GM10847 (cell line): ENCODE data around the gene TP53TG5.

ENCODE experiments used
- POLR2A ChIP-seq: IDR thresholded peaks from 2 replicates; pipeline ENCODE4 v1.6.1; 2011; ENCODE audit not compliant: insufficient read length; ENCODE audit errors: extremely low read depth

The TP53TG5 gene

GRCh38 chr20:45362804-45363610, 15.1 kb downstream of the TP53TG5 start, which contains the start of gene SYS1:
Gene SYS1, plus strand, starts transcription at chr20:45363156. Its CDS starts 376 bp downstream, at chr20:45363532.
- TF ChIP-seq POLR2A = peak; percentile 82

DNA sequence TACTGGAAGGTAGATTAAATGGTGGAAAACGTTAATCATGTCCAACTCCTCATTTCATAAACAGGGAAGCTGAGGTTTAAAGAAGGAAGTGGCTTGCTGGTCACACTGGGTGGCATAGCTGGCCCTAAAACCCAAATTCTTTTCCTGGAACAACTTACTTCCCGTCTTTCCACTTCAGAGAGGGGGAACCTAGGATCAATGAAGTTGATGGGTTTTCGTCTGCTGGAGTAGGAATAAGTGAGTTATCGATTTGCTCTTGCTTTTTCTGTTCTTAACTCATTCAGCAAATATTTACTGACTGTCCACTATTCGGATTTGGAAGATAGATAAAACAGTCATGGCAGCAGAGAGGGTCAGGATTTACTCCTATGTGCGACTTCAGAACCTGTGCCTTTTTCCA, 16.3 kb downstream of the TP53TG5 start:
- no peak for TF ChIP-seq POLR2A

DNA sequence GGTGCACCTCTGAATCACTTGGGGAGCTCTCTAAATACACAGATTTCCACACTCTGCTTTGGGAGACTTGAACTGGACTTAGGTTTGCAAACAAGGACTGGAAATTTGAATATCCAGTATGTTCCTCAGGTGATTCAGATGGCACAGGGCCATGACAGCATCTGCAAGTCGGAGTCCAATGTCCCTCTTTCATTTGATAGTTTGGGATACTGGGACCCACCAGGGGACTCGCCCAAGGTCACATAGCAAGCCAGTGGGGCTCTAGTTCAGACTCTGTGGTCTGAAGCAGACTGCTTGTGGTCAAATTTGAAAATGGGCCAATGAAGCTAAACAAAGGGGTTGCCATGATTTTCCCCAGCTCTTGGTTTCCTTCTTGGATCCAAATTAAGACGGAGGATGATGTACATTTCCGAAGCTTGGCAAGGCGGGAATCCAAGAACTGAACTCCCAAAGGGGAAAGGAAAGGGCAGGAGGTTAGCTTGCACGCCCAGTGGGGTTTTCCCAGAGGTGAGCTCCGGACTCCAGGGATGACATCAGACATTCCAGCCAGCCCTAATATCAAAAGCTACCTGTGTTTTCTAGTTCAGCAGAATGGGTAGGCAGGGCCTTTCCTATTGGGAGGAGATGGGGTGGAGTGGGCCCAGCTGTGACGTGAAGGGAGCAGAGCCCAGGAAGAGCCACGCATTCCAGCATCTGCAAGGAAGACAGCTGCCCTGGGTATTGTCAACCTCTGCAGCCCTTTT, 18.5 kb downstream of the TP53TG5 start:
- TF ChIP-seq POLR2A = no peak

DNA sequence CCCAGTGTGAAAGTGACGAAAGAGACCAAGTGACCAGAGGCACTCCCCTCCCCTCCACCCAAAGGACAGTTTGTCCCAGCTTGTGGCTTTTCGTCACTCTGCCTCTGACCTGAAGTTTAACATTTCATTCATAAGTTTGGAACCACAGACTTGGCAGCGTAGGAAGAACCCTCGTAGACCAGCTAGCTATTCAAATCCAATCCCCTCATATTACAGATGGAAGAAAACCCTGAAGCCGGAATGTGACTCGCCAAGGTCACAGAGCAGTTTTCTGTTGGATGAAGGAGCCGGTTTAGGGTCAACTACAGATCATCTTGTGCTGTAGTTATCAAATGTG, 19.1 kb downstream of the TP53TG5 start:
- no peak for TF ChIP-seq POLR2A

DNA sequence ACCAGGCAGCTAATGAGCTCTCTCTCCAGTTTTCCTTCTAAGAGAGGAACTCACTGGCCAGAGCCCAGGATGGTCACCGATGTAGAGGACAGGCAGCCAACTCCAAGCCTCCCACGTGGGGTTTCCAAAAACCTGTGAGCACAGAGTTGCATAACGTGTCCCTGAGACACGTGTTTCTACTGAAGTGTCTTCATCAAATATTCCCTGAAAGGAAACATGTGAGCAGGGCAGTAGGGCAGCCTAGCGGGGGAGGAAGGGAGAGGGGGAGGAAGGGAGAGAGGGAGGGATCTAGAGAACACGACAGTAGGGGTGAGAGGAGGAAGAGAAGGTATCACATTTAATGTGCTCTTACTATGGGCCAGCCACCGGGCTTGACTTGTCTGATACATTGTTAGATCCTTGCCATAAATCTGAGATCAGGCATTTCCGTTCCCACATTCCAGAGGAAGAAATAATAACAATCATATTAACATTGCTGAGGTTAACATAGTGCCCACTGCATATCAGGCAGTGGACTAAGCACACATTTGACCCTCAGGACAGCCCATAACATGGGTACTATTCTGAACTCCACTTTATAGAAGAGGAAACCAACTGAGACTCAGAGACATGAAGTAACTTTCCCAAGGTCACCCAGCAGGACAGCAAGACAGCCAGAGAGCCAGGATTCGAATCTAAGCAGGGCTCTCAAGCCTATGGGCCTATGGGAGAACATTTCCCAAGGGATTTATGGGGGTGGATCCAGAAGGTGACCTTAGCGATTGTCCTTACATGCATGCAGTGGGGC, 19.6 kb downstream of the TP53TG5 start:
- TF ChIP-seq POLR2A = no peak

GRCh38 chr20:45355209-45356084, 22.7 kb downstream of the TP53TG5 start:
- no peak for TF ChIP-seq POLR2A

DNA sequence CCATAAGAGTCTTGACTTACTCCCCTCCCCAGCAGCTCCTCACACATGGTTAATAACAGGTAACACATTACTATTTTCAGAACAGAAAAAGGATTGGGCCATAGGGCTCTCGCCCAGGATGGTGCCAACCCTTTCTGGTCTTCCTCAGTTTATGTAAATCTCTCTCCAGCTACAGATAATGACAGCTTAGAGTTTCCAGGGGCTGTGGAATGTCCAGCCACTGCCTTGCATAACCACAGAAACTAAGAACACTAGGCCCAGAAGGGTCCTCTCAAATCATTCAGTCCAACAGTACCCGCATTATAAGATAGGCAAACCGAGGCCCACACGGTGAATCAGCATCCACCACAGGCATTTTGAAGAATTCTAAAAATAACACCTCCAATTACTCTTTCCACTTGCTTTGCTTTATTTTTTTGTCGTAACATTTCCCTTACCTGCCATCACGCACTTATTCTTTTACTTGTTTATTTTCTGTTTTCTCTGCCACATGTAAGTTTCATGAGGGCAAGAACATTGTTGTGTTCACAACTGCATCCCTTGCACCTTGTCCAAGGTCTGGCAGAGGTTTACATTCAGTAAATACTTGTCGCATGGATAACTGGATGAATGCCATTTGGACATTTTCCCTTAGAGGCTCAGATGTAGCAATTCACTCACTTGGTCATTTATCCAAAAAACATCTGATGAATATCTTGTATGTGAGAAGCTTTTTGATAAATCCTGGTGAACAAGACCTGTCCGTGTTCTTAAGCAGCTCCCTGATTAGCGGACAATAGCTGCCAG, 23.5 kb downstream of the TP53TG5 start:
- no peak for TF ChIP-seq POLR2A

GRCh38 chr20:45353746-45354145, 24.4 kb downstream of the TP53TG5 start:
- no peak for TF ChIP-seq POLR2A

GRCh38 chr20:45352729-45353128, 25.4 kb downstream of the TP53TG5 start:
- no peak for TF ChIP-seq POLR2A

DNA sequence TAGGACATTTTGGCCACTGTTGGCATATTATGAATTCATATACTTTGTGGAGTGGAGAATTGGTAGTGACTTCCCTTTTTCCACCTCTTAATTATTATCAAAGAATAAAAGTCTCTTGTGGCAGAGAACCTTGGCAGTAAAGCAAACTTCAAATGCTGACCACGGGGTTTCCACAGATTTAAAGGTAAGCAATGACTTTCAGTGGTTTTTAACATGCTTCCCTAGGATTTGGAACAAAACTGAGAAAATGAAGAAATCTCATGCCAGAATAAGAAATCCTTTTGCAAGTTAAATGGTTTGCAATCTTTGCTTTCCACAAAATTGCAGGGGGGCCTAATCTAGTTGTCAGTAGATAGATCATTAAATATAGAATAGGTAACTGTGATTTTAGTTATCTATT, 27.9 kb downstream of the TP53TG5 start:
- TF ChIP-seq POLR2A = no peak

DNA sequence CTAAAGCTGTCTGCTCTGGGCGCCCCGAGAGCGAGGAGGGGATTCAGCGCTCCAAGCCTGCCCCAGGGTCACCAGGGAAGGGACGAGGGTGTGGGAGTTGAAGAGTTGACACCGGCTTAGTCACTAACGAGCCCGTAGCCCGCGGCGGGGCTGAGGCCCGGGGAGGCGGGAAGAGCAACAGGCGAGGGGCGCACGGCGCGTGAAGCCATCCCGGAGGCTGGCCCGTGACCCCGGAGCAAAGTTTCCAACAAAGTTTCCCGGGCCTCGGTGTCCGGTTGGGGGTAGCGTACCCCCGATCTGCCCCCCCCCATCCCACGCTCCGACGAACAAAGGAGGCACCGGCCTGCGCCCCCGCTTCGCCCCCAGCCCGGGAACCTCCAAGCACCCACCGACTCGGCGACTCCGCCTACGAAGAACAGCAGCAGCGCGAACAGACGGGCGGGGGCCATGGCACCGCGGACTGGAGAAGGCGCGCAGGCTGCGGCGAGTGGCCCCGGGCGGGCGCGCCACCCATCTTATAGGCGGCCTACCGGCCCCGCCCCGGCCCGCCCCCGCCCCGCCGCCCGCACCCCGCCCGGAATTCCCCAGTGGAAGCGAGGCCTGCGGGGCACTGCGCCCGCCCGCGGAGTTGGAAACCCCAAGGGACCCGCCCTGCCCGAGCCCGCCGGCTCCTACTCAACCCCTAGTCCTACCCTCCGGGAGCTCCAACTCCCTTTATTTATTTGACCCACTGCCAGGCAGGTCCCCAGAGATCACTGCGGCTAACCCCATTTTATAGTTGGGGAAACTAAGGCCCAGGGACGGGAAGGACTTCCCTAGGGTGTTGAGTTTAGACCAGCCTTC, 30.0 kb downstream of the TP53TG5 start, which contains the start of gene SDC4:
Gene SDC4 (minus strand): TSS at position 489 of the 843 bp plus-strand sequence. CDS start 40 bp downstream, at position 449.
- peak; percentile 74 for TF ChIP-seq POLR2A

GRCh38 chr20:45347297-45347935, 30.7 kb downstream of the TP53TG5 start:
- TF ChIP-seq POLR2A = no peak
